GM18526 (cell line): ENCODE data around the gene PKD1.

Source experiments
- POLR2A ChIP-seq: IDR thresholded peaks from 3 replicates; pipeline ENCODE4 v1.6.1; 2011; ENCODE audit not compliant: insufficient read length; ENCODE audit errors: extremely low read depth

Gene PKD1

GRCh38 chr16:2072926-2073325, 62.8 kb downstream of the PKD1 start:
- no peak for TF ChIP-seq POLR2A

- TF ChIP-seq POLR2A, result no peak
Observed at GRCh38 chr16:2071454-2072202, 64.1 kb downstream of the PKD1 start.

- TF ChIP-seq POLR2A, result no peak
Observed at GRCh38 chr16:2070576-2071453, 64.9 kb downstream of the PKD1 start.

GRCh38 chr16:2066139-2066538, 69.6 kb downstream of the PKD1 start:
- no peak for TF ChIP-seq POLR2A

- TF ChIP-seq POLR2A, result no peak
Observed at GRCh38 chr16:2064368-2064945, 71.2 kb downstream of the PKD1 start.

GRCh38 chr16:2063861-2064260, 71.8 kb downstream of the PKD1 start:
- TF ChIP-seq POLR2A, result no peak

GRCh38 chr16:2062801-2063200, 72.9 kb downstream of the PKD1 start:
- TF ChIP-seq POLR2A, result no peak

- TF ChIP-seq POLR2A, result no peak
Observed at GRCh38 chr16:2061526-2061925, 74.2 kb downstream of the PKD1 start.

GRCh38 chr16:2061023-2061422, 74.7 kb downstream of the PKD1 start:
- no peak for TF ChIP-seq POLR2A

- TF ChIP-seq POLR2A, result no peak
Observed at GRCh38 chr16:2060346-2060745, 75.4 kb downstream of the PKD1 start.

GRCh38 chr16:2058872-2059271, 76.8 kb downstream of the PKD1 start:
- no peak for TF ChIP-seq POLR2A

- no peak for TF ChIP-seq POLR2A
Observed at GRCh38 chr16:2058420-2058819, 77.3 kb downstream of the PKD1 start.

GRCh38 chr16:2057438-2057837, 78.3 kb downstream of the PKD1 start:
- no peak for TF ChIP-seq POLR2A

- no peak for TF ChIP-seq POLR2A
Observed at GRCh38 chr16:2056681-2057407, 78.9 kb downstream of the PKD1 start.

- TF ChIP-seq POLR2A, result no peak
Observed at GRCh38 chr16:2056077-2056476, 79.6 kb downstream of the PKD1 start.
